Gastroesophageal sphincter (tissue), 3 donors: ENCODE data around the gene ITPKC.

Experiments
- CTCF ChIP-seq, 4 experiments: fragments of 200-600 bp in 2 of 4; fragments of 450-650 bp in 2 of 4; sonication (generic) in 1 of 4; IDR thresholded peaks; one replicate each; pipeline ENCODE4 v1.5.1; 2017 to 2019; ENCODE audit warnings: antibody characterized with exemption in 4 of 4, mild to moderate bottlenecking in 2 of 4, moderate library complexity in 2 of 4
- EP300 ChIP-seq: sonication (generic); formaldehyde crosslinking; IDR thresholded peaks from one replicate; pipeline ENCODE4 v1.6.1; 2017; ENCODE audit warnings: antibody characterized with exemption, mild to moderate bottlenecking
- POLR2A ChIP-seq, 2 donors: fragments of 450-650 bp; IDR thresholded peaks; one replicate each; pipeline ENCODE4 v1.6.1; 2017; ENCODE audit warnings: antibody characterized with exemption in 2 of 2, mild to moderate bottlenecking in 2 of 2, moderate library complexity in 1 of 2
- POLR2AphosphoS5 ChIP-seq: sonication (generic); formaldehyde crosslinking; IDR thresholded peaks from one replicate; pipeline ENCODE4 v1.6.1; 2017; ENCODE audit warnings: antibody characterized with exemption

DNA sequence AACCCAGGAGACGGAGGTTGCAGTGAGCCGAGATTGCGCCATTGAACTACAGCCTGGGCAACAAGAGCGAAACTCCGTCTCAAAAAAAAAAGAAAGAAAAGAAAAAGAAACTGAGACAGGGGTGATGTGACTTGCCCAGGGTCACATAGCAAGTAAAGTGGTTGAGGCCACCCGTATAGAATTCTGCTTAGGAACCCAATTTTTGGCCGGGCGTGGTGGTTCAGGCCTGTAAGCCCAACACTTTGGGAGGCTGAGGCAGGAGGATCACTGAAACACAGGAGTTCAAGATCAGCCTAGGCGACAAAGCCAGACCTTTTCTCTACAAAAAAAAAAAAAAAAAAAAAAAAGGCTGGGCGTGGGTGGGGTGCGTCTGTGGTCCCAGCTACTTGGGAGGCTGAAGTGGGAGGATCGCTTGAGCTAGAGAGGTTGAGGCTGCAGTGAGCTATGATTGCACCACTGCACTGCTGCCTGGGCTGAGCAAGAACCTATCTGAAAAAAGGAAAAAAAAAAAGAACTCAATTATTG is 35.4 kb downstream of the ITPKC start:
- TF ChIP-seq CTCF (IDR thresholded peaks at IDR 0.05), result no peak
- TF ChIP-seq EP300, result no peak
- no peak for TF ChIP-seq POLR2AphosphoS5
- TF ChIP-seq POLR2A (IDR thresholded peaks at IDR 0.05), result no peak
